NCI-H187 (cell line): ENCODE results near the gene SH3BGRL3.

Experiments used
- DNase-seq, 2 experiments: peaks; one replicate each; lab custom pipeline; 2025; lab: John Stamatoyannopoulos, UW

The SH3BGRL3 gene

DNA sequence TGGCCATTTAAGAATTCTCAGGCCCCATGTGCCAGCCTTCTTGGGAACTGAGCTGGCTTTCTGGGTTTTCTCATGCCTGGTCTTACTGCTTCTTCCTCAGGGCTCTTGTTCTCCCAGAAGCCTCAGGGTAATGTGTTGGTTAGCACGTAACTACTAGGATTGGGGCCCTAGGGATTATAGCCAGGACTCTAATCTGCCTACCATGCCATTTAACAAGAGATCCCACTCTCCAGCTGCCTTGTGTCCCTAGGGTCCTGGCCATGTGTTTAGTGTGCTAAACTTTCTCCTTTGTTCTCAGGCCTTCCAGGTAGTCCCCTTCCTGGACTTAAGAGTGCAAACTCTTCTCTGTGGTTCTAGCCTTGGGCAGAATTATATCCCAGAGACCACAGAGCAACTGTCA is 2.2 kb upstream of the SH3BGRL3 start:
- no peak for DNase-seq

DNA sequence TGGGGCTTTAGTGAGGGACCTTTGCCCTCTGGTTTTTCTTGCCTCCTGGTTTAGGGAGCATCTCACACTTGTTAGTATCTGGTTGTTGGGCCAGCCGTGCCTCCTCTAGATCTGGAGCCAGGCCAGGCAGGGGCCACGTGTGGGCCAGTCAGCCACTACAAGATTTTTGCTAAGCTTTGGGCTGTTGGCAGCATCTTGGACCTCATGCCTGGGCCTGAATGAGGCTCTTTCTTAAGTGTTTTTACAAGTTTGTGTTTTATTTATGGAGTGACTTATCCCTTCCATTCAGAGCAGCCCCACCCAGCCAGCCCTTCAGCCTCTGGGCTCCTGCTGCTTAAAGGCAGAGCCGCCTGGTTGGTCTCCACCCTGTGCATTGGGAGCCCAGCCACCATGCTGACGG is 1.6 kb upstream of the SH3BGRL3 start:
- DNase-seq: no peak

DNA sequence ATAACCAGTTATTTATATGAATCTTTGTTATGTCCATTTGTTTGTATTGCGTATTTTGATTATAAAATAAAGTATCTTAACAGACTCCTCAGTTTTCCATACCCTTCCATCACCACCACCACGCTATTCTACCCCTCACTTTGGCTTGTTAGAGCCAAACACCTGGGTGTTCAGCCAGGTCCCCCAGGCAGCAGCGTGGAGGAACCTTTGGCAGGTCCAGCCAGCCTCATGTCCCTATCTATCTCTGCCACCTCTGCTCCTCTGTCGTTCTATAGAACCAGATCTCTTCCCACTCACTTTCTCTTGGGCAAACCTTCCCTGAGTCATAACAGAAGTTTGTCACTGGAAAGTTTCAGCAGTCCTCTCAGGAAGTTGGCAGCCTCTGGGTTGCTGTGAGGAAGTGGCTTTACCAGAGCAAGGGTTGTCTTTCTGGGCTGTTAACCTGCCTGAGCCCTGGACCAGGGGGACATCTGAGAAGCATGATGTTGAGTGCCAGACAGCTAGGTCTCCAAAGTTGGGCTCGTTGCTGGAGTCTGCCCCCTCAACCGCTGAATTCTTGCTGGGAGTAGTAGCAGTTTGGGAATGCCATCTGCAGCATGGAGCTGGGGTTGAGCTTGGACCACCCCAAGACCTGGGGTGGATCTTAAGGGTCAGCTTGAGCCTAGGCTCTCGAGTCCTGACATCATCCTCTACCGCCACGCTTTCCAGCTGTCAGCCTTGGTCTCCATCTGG is 996 bp upstream of the SH3BGRL3 start:
- DNase-seq: no peak

DNA sequence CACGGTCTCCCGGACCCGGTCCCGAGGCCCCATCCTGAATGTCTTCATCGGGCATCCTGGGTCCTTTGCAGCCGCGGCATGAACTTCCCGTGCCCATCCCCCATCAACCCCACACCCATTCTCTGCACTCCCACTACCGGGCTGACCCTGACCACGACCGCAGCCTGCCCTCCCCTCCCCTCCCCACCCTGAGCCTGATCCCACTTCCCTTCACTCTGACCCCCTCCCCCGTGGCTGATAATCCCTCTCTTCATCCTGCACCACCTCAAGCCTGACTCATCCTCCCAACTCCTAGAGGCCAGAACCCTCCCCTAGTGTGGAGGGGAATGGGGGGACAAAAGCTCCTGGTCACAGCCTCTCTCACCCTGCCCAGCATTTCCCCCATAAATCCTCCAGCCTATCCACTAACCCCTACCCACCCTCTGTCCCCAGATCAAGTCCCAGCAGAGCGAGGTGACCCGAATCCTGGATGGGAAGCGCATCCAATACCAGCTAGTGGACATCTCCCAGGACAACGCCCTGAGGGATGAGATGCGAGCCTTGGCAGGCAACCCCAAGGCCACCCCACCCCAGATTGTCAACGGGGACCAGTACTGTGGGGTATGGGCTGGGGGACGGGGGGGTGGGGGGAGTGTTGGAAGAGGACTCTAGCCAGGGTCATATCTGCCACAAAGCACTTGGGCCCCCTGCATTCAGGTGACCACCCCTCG is 602 bp downstream of the SH3BGRL3 start:
- no peak for DNase-seq

DNA sequence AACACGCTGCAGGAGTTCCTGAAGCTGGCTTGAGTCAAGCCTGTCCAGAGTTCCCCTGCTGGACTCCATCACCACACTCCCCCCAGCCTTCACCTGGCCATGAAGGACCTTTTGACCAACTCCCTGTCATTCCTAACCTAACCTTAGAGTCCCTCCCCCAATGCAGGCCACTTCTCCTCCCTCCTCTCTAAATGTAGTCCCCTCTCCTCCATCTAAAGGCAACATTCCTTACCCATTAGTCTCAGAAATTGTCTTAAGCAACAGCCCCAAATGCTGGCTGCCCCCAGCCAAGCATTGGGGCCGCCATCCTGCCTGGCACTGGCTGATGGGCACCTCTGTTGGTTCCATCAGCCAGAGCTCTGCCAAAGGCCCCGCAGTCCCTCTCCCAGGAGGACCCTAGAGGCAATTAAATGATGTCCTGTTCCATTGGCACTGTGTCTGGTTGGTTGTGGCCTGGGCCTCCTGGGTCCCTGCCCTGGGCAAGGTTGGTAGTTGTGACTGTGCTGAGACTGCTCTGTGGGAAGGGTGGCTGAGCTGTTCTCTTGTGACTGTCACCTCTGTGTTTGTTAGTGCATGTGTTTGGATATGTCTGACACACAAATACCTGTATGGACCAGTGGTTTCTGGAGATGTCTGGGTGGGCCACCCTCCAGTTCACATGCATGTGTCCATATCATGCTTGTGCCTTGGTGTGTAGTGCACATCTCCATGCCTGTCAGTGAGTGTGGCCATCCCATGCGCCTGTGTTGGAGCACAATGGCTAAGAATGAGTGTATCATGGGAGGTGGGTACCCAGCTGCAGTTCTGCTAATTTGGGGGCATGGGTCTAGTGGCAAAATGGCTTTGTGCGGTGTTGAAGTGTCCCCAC is 1.4 kb downstream of the SH3BGRL3 start:
- no peak for DNase-seq

DNA sequence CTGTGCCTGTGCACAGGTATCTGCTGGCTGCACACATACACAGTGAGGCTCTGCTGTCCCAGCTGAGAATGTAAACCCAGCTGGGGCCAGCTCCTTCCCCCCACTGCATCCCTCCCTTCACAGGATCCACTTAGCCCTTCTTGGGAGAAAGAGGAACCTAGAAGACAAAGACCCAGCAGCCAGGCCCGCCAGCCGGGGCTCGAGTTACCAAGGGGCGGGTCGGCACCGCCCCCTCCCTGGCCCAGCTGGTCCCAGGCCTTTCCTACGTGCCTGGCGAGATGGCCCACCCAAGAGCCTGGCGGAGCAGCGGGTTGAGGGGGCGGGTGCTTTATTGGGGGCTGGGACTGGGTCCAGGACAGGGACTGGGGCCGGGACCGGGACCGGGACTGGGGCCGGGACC is 2.1 kb downstream of the SH3BGRL3 start:
- DNase-seq: no peak

- DNase-seq: no peak
Measured at GRCh38 chr1:26282401-26282918, 2.6 kb downstream of the SH3BGRL3 start.

DNA sequence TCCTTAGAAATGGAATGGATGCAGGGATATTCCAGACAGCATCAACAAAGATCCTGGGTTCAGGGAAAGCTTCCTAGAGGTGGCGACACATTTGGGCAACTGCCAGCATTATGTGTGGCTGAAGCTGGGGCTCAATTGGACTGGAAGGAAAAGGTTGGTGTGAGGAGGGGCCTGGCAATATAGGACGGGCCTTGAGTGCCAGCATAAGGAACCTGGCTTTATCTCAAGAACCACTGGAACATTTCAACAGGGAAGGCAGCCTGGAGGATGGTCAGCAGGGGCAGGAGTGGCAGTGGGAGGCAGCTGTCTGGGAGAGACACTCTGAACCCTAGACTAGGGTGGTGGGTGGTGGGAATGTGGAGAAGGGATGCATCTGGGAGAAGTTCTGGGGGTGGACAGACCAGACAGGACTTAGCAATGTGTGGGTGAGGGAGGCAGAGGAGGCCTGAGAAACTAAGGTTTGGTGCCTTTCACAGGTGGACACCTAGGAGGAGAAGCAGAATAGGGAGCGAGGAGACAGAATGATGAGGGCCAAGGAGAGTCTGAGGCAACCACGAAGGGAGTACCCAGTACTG is 3.5 kb downstream of the SH3BGRL3 start:
- DNase-seq: no peak

- no peak for DNase-seq
Measured at GRCh38 chr1:26283871-26284596, 4.1 kb downstream of the SH3BGRL3 start.

GRCh38 chr1:26284597-26285347 is 4.9 kb downstream of the SH3BGRL3 start:
- DNase-seq: no peak

DNA sequence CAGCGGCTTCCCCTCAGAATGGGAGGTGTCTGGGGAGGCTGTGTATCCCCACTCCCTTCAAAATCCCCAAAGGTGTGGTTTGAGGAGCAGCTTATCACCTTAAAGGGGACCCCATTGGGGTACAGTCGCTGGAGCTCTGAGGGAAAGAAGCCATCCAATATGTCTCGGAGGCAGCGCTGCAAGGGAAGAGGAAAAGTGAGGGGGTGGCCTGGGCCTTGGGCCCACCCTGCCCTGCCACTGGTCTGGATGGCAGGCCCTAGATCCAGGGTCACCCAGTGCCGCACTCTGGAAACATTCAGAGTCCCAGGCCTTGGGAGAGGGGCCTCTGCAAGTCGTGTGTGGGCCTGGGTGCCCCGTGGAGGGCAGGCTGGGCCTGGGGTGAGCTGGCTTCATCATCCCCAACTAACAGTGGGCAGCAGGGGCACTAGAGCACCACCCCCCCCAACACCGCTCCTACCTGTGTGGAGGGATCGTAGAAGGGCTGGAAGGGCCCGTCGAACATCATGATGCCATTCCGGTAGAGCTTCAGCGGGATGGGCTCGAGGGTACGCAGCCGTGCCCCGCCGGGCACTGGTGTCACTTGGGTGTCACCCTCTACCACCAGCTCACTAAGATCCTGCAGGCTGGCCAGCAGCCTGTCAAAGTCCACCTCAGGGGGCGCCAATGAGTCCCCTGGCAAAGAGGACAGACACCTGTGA is 5.6 kb downstream of the SH3BGRL3 start:
- no peak for DNase-seq

DNA sequence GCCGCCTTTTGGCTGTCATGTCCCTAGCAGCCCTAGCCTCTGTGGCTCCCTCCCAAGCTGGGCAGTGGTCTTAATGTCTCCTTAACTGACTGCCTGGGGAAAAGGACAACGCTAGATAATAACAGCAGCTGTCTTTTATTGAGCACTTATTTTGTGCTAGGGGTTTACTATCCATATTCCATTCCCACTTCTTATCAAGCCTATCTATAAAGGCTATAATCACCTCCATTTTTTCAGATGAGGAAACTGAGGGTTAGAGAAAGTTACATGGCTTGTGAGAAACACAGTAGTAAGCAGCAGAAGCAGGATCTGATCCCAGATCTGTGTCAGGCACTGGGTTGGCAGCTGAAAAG is 6.2 kb downstream of the SH3BGRL3 start:
- no peak for DNase-seq

GRCh38 chr1:26287033-26287711 is 7.3 kb downstream of the SH3BGRL3 start:
- no peak for DNase-seq

- no peak for DNase-seq
Measured at GRCh38 chr1:26287811-26288210, 7.9 kb downstream of the SH3BGRL3 start.

- DNase-seq: no peak
Measured at GRCh38 chr1:26288311-26288941, 8.5 kb downstream of the SH3BGRL3 start.

DNA sequence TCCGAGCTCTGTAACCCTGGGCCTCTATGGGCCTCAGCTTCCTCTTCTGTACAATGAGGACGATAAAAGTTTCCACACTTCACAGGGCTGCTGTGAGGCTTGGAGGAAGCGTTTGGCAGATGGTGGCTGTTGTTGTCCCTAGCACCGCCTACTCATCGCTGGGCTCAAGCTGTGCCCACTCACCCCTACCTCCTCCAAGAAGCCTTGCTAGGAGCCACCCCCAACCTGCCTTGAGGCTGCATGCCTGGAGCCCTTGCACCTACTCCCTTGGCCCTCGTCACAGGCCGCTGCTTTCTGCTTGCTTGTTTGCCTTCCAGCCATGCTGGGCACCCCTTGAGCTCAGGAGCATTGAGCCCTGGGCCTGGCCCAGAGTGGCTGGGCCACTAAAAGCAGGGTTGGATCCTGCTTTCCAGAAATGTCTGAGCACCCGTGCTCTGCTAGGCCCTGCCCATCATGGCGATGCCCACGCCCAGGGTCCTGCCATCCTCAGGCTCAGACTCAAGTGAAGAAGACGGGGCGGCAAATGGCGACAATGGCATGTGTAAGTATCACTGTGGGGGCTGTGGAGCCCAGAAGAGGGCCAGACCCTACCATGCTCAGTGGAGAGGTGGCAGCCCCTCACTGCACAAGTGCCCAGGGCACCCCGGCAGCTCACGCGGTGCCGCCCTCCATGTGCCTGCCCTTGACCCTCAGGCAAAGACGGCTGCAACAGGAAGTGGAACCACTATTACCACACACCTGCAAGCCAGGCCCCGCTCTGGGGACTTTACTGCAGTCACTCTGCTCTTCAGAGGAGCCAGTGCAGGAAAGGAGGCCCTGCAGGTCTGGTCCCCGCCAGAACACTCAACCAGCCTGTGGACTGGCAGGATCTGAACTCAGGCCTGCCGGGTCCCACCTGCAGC is 9.5 kb downstream of the SH3BGRL3 start:
- no peak for DNase-seq

GRCh38 chr1:26290122-26290881 is 10.4 kb downstream of the SH3BGRL3 start:
- no peak for DNase-seq
